GM21737 (cell line): ENCODE results near the gene PTRH2.
"Not testable (repeated sequence)": the region's sequence is repeated elsewhere in the genome, so short reads cannot be mapped to it uniquely, and the experiment has no call there.

ENCODE experiments used
- ATAC-seq: cut with Tn5 transposase; IDR thresholded peaks from one replicate; pipeline ENCODE4 v1.9.1; 2021; ENCODE audit warnings: mild to moderate bottlenecking, moderate library complexity; ENCODE audit not compliant: unreplicated experiment

Gene PTRH2

GRCh38 chr17:59671386-59671785 is 35.8 kb downstream of the PTRH2 start:
- no peak for ATAC-seq

GRCh38 chr17:59669944-59670343 is 37.3 kb downstream of the PTRH2 start:
- ATAC-seq = no peak

- ATAC-seq = no peak
These were observed 37.8 kb downstream of the PTRH2 start for GRCh38 chr17:59669411-59669810.

- ATAC-seq = no peak
These were observed 38.4 kb downstream of the PTRH2 start for GRCh38 chr17:59668816-59669215.

- no peak for ATAC-seq
These were observed 41.0 kb downstream of the PTRH2 start for GRCh38 chr17:59666235-59666634.

- not testable (repeated sequence) for ATAC-seq
These were observed 50.6 kb downstream of the PTRH2 start for GRCh38 chr17:59656624-59657023.

GRCh38 chr17:59652119-59652518 is 55.1 kb downstream of the PTRH2 start:
- ATAC-seq = no peak

- ATAC-seq = no peak
These were observed 55.9 kb downstream of the PTRH2 start for GRCh38 chr17:59651346-59651745.

GRCh38 chr17:59650642-59651041 is 56.6 kb downstream of the PTRH2 start:
- ATAC-seq = no peak

- ATAC-seq = no peak
These were observed 57.3 kb downstream of the PTRH2 start for GRCh38 chr17:59649886-59650285.
